Smooth muscle cell (in vitro differentiated cells): ENCODE measurements around the gene CCR7. TPM values are rescaled to one million over a fixed set of nuclear protein-coding genes. Genes with fewer than 3 reads are reported as not detected.
"Not testable (repeated sequence)": the region's sequence is repeated elsewhere in the genome, so short reads cannot be mapped to it uniquely, and the experiment has no call there.

Source experiments
- DNase-seq: peaks from one replicate; lab custom pipeline; 2025; ENCODE audit not compliant: unreplicated experiment; lab: John Stamatoyannopoulos, UW
- H2AFZ ChIP-seq: fragments of 200-600 bp; sonication (generic); 2 replicates; pipeline ENCODE4 v1.6.0; 2016; ENCODE audit warnings: antibody characterized with exemption, low read depth, mild to moderate bottlenecking
- H3F3A ChIP-seq: fragments of 200-600 bp; sonication (generic); 2 replicates; pipeline ENCODE4 v1.6.0; 2017; ENCODE audit warnings: antibody characterized with exemption, low read depth
- H3K27ac ChIP-seq: fragments of 200-600 bp; sonication (generic); 2 replicates; pipeline ENCODE4 v1.5.1; 2016; ENCODE audit warnings: low read depth, mild to moderate bottlenecking
- H3K27me3 ChIP-seq: fragments of 200-600 bp; sonication (generic); 2 replicates; pipeline ENCODE4 v1.6.1; 2016; ENCODE audit warnings: low read depth, mild to moderate bottlenecking
- H3K36me3 ChIP-seq: fragments of 200-600 bp; sonication (generic); 2 replicates; pipeline ENCODE4 v1.5.1; 2016; ENCODE audit warnings: low read depth
- H3K4me1 ChIP-seq: fragments of 200-600 bp; sonication (generic); 2 replicates; pipeline ENCODE4 v1.5.1; 2016; ENCODE audit warnings: low read depth
- H3K4me2 ChIP-seq: fragments of 200-600 bp; sonication (generic); 2 replicates; pipeline ENCODE4 v1.6.0; 2016; ENCODE audit warnings: mild to moderate bottlenecking
- H3K4me3 ChIP-seq: fragments of 200-600 bp; sonication (generic); 2 replicates; pipeline ENCODE4 v1.5.1; 2016; ENCODE audit warnings: mild to moderate bottlenecking
- H3K79me2 ChIP-seq: fragments of 200-600 bp; sonication (generic); 2 replicates; pipeline ENCODE4 v1.6.0; 2016; ENCODE audit warnings: low read depth, mild to moderate bottlenecking
- H3K9ac ChIP-seq: fragments of 200-600 bp; sonication (generic); 2 replicates; pipeline ENCODE4 v1.6.0; 2016; ENCODE audit warnings: low read depth
- H3K9me3 ChIP-seq: fragments of 200-600 bp; sonication (generic); replicated peaks from 2 replicates; pipeline ENCODE4 v1.5.1; 2016; ENCODE audit warnings: low read depth
- H4K20me1 ChIP-seq: fragments of 200-600 bp; sonication (generic); 2 replicates; pipeline ENCODE4 v1.6.0; 2016; ENCODE audit warnings: low read depth
- CTCF ChIP-seq: fragments of 200-600 bp; sonication (generic); IDR thresholded peaks from 2 replicates; pipeline ENCODE4 v1.5.1; 2017; ENCODE audit warnings: borderline replicate concordance, mild to moderate bottlenecking, antibody characterized with exemption; ENCODE audit not compliant: insufficient read depth, poor library complexity, severe bottlenecking
- WGBS: methylation state at CpG from one replicate; pipeline ENCODE4 v1.1.7; 2016; ENCODE audit warnings: low lambda C conversion rate; 5-methylcytosine and 5-hydroxymethylcytosine counted together
- polyA plus RNA-seq: library from polyadenylated mRNA; unstranded; fragments of >200 nt; fragmentation: Nextera tagmentation; extraction: Ambion mirVana; gene quantifications from 2 replicates; pipeline ENCODE4 v1.2.1, GENCODE V29; 2016
- total RNA-seq: library from RNA; depleted of rRNA; stranded (reverse); fragments of >200 nt; gene quantifications from 2 replicates; pipeline ENCODE4 v1.2.3, GENCODE V29; 2014

The CCR7 gene
- total and polyA plus RNA-seq, 2 experiments from 2014 or later = not detected

- peaks cover 4% of the 10 kb centered on the region for H3F3A ChIP-seq
- TF ChIP-seq CTCF = no peak
- no peaks in the 10 kb centered on the region for H3K36me3 ChIP-seq
- H3K9me3 ChIP-seq = no peaks in the 10 kb centered on the region
- H3K4me2 ChIP-seq = no peak overlapping the region
- H3K79me2 ChIP-seq = no peaks in the 10 kb centered on the region
- no peaks in the 10 kb centered on the region for H3K27me3 ChIP-seq
- H3K9ac ChIP-seq = no peak overlapping the region
- peaks cover 4% of the 10 kb centered on the region for H3K4me1 ChIP-seq
- no peak overlapping the region for H2AFZ ChIP-seq
- H4K20me1 ChIP-seq = no peaks in the 10 kb centered on the region
- no peak for DNase-seq
- H3K27ac ChIP-seq = peak overlapping the region; percentile 89
- H3K4me3 ChIP-seq = no peak overlapping the region
- 92% methylated on average over 2 of the region's 2 CpGs for WGBS
Measured at GRCh38 chr17:40547785-40548478, 17.3 kb downstream of the CCR7 start.

- no peak for TF ChIP-seq CTCF
- peaks cover 4% of the 10 kb centered on the region for H3F3A ChIP-seq
- no peak overlapping the region for H3K4me2 ChIP-seq
- no peaks in the 10 kb centered on the region for H3K36me3 ChIP-seq
- H3K27me3 ChIP-seq = no peaks in the 10 kb centered on the region
- H3K9ac ChIP-seq = no peak overlapping the region
- H3K79me2 ChIP-seq = no peaks in the 10 kb centered on the region
- H2AFZ ChIP-seq = no peak overlapping the region
- DNase-seq = no peak
- H3K9me3 ChIP-seq = no peaks in the 10 kb centered on the region
- peaks cover 9% of the 10 kb centered on the region for H3K4me1 ChIP-seq
- WGBS = 82% methylated on average over 11 of the region's 11 CpGs
- no peaks in the 10 kb centered on the region for H4K20me1 ChIP-seq
- no peak overlapping the region for H3K4me3 ChIP-seq
- H3K27ac ChIP-seq = peak overlapping the region; percentile 42
Measured at GRCh38 chr17:40547079-40547784, 18.0 kb downstream of the CCR7 start.

- H3K9ac ChIP-seq, H3K9me3 ChIP-seq, H3K36me3 ChIP-seq, H3K27me3 ChIP-seq, H3K4me3 ChIP-seq, H3K4me2 ChIP-seq, H3K79me2 ChIP-seq, DNase-seq, H4K20me1 ChIP-seq, H3F3A ChIP-seq, H2AFZ ChIP-seq, H3K27ac ChIP-seq: not testable (repeated sequence)
- WGBS = 97% methylated on average over 4 of the region's 4 CpGs
- peaks cover 11% of the 10 kb centered on the region for H3K4me1 ChIP-seq
Measured at GRCh38 chr17:40546497-40546896, 18.8 kb downstream of the CCR7 start.

- no peak overlapping the region for H3K9ac ChIP-seq
- peaks cover 11% of the 10 kb centered on the region for H3K4me1 ChIP-seq
- H3K27me3 ChIP-seq = no peaks in the 10 kb centered on the region
- H4K20me1 ChIP-seq = no peaks in the 10 kb centered on the region
- H3F3A ChIP-seq = peaks cover 4% of the 10 kb centered on the region
- no peak overlapping the region for H3K4me3 ChIP-seq
- no peak for DNase-seq
- 87% methylated on average over 11 of the region's 11 CpGs for WGBS
- TF ChIP-seq CTCF = no peak
- no peaks in the 10 kb centered on the region for H3K9me3 ChIP-seq
- H3K4me2 ChIP-seq = no peak overlapping the region
- H3K27ac ChIP-seq = no peak overlapping the region
- H2AFZ ChIP-seq = no peak overlapping the region
- H3K36me3 ChIP-seq = no peaks in the 10 kb centered on the region
- H3K79me2 ChIP-seq = no peaks in the 10 kb centered on the region
Measured at GRCh38 chr17:40545660-40546059, 19.6 kb downstream of the CCR7 start.
